ENCODE data around the gene ABCG8. TPM values are rescaled to one million over a fixed set of nuclear protein-coding genes. Genes with fewer than 3 reads are reported as not detected.
A peak's percentile ranks its signal among the peaks of the same experiment; 100 is the strongest.

ABCG8 gene
- polyA plus RNA-seq, 1 of the 3 experiments (the other 2 are of a cell fraction), result not detected

DNA sequence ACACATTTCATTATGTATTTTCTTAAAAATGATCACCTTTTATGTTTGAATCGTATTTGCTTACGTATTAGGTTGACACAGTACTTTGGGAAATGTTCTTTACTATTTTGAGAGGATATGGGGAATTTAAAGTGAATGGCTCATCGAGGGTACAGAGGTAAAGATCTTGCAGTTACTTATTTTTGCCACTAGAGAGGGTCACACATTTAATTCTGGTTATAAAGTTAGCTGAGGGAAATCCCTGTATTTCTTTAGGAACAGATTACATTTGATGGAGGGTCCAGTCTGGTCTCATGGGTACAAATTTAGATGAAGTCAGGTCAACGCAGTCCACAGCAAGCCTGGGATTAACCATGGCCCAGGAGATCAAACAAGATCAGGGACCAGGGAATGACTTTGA lies 40.5 kb upstream of the ABCG8 start:
- ChIA-PET CTCF (interaction anchor here (0.7 to 1.5 kb wide), 10 partner anchors 8 to 456 kb away, joined by 3 to 6 read pairs (median 4); no protein-coding TSS in a partner anchor), POLR2A (no interaction called here)
- peaks cover 24 to 26% of the 10 kb centered on the region in 2 experiments for H3K36me3 ChIP-seq (replicated peaks in 1 of 2; ENCODE audit: control insufficient read depth in 1 of 2, insufficient read depth in 2 of 2, low read length in 1 of 2)
- H4K20me1 ChIP-seq (ENCODE audit: insufficient read depth), result no peaks in the 10 kb centered on the region
- no peak overlapping the region for H3K27ac ChIP-seq (ENCODE audit: low read depth in 2 of 2, low read length in 1 of 2)
- H3K9ac ChIP-seq, result no peak overlapping the region
- H3K4me2 ChIP-seq, result no peak overlapping the region
- H3K4me1 ChIP-seq (ENCODE audit: control insufficient read depth in 1 of 2, insufficient read depth in 2 of 2, low read depth in 1 of 2, low read length in 1 of 2), result no peaks in the 10 kb centered on the region
- no peaks in the 10 kb centered on the region for H3K9me3 ChIP-seq
- H3K27me3 ChIP-seq (ENCODE audit: insufficient read depth), result no peaks in the 10 kb centered on the region
- DNase-seq, result no peak
- no peak overlapping the region for H2AFZ ChIP-seq (ENCODE audit: low read depth)
- no peak overlapping the region for H3K4me3 ChIP-seq (ENCODE audit: low read depth in 2 of 2, low read length in 1 of 2)
- 82% methylated on average over 4 of the region's 4 CpGs for WGBS (ENCODE audit: low lambda C conversion rate)
- no peaks in the 10 kb centered on the region for H3K79me2 ChIP-seq (ENCODE audit: insufficient read depth)
- no peaks in the 10 kb centered on the region for H3K9me2 ChIP-seq
- no peaks in the 10 kb centered on the region for H3F3A ChIP-seq (replicated peaks; ENCODE audit: insufficient read depth)
- no peak for TF ChIP-seq USF1 (IDR thresholded peaks at IDR 0.05; ENCODE audit: borderline replicate concordance, low read depth)
- TF ChIP-seq RAD21 (IDR thresholded peaks at IDR 0.05; ENCODE audit: low read length), result peak; percentile 36
- no peak for TF ChIP-seq FOXM1 (IDR thresholded peaks at IDR 0.05; ENCODE audit: low read depth)
- peak; percentile 37; the same call in 1 of the 2 replicates for TF ChIP-seq CTCF (IDR thresholded peaks at IDR 0.05)

- POLR2A ChIA-PET, result no interaction called here
Measured at GRCh38 chr2:43800894-43801293, 37.9 kb upstream of the ABCG8 start.

More at GRCh38 chr2:43800894-43801293, 37.9 kb upstream of the ABCG8 start:
- H3K9me3 ChIP-seq, result no peaks in the 10 kb centered on the region
- H3K36me3 ChIP-seq (replicated peaks in 1 of 2; ENCODE audit: control insufficient read depth in 1 of 2, insufficient read depth in 2 of 2, low read length in 1 of 2), result peaks cover 29 to 37% of the 10 kb centered on the region in 2 experiments
- no peaks in the 10 kb centered on the region for H3K9me2 ChIP-seq
- no peaks in the 10 kb centered on the region for H3F3A ChIP-seq (replicated peaks; ENCODE audit: insufficient read depth)
- H3K9ac ChIP-seq, result no peak overlapping the region
- CTCF ChIA-PET, result interaction anchor here (0.8 to 1.3 kb wide), 3 partner anchors 57 to 195 kb away, joined by 3 read pairs; no protein-coding TSS in a partner anchor
- no peak for DNase-seq
- TF ChIP-seq CTCF (IDR thresholded peaks at IDR 0.05) (no peak), JUND (IDR thresholded peaks at IDR 0.05) (no peak), ELF1 (IDR thresholded peaks at IDR 0.05) (no peak), FOXM1 (IDR thresholded peaks at IDR 0.05; ENCODE audit: low read depth) (no peak), EP300 (IDR thresholded peaks at IDR 0.05; ENCODE audit: borderline replicate concordance in 1 of 2, low read depth in 1 of 2, low read length in 1 of 2) (no peak), TAF1 (IDR thresholded peaks at IDR 0.05; ENCODE audit: borderline replicate concordance, low read depth, low read length) (no peak), MXI1 (IDR thresholded peaks at IDR 0.05; ENCODE audit: low read depth, low read length) (no peak), YY1 (IDR thresholded peaks at IDR 0.05; ENCODE audit: low read depth) (no peak), TCF12 (IDR thresholded peaks at IDR 0.05) (no peak), GABPA (IDR thresholded peaks at IDR 0.05; ENCODE audit: low read depth) (no peak), SMC3 (IDR thresholded peaks at IDR 0.05; ENCODE audit: low read depth, low read length) (no peak), SIN3A (IDR thresholded peaks at IDR 0.05; ENCODE audit: borderline replicate concordance, low read depth, low read length) (no peak)
- TF ChIP-seq, protein P1, sequence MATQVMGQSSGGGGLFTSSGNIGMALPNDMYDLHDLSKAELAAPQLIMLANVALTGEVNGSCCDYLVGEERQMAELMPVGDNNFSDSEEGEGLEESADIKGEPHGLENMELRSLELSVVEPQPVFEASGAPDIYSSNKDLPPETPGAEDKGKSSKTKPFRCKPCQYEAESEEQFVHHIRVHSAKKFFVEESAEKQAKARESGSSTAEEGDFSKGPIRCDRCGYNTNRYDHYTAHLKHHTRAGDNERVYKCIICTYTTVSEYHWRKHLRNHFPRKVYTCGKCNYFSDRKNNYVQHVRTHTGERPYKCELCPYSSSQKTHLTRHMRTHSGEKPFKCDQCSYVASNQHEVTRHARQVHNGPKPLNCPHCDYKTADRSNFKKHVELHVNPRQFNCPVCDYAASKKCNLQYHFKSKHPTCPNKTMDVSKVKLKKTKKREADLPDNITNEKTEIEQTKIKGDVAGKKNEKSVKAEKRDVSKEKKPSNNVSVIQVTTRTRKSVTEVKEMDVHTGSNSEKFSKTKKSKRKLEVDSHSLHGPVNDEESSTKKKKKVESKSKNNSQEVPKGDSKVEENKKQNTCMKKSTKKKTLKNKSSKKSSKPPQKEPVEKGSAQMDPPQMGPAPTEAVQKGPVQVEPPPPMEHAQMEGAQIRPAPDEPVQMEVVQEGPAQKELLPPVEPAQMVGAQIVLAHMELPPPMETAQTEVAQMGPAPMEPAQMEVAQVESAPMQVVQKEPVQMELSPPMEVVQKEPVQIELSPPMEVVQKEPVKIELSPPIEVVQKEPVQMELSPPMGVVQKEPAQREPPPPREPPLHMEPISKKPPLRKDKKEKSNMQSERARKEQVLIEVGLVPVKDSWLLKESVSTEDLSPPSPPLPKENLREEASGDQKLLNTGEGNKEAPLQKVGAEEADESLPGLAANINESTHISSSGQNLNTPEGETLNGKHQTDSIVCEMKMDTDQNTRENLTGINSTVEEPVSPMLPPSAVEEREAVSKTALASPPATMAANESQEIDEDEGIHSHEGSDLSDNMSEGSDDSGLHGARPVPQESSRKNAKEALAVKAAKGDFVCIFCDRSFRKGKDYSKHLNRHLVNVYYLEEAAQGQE (IDR thresholded peaks at IDR 0.05; ENCODE audit: low read depth, low read length), result no peak
- no peak overlapping the region for H3K4me3 ChIP-seq (ENCODE audit: low read depth in 2 of 2, low read length in 1 of 2)
- no peaks in the 10 kb centered on the region for H3K79me2 ChIP-seq (ENCODE audit: insufficient read depth)
- H4K20me1 ChIP-seq (ENCODE audit: insufficient read depth), result no peaks in the 10 kb centered on the region
- H3K27me3 ChIP-seq (ENCODE audit: insufficient read depth), result no peaks in the 10 kb centered on the region
- no peak overlapping the region for H3K27ac ChIP-seq (ENCODE audit: low read depth in 2 of 2, low read length in 1 of 2)
- no peak overlapping the region for H3K4me2 ChIP-seq
- no peak overlapping the region for H2AFZ ChIP-seq (ENCODE audit: low read depth)
- no peaks in the 10 kb centered on the region for H3K4me1 ChIP-seq (ENCODE audit: control insufficient read depth in 1 of 2, insufficient read depth in 2 of 2, low read depth in 1 of 2, low read length in 1 of 2)
